Fibroblast of skin of left biceps (primary cell): Measurements from ENCODE around the gene BCL7A.
"Not testable (repeated sequence)": the region's sequence is repeated elsewhere in the genome, so short reads cannot be mapped to it uniquely, and the experiment has no call there.

Experiments used
- DNase-seq, 2 experiments: peaks; one replicate each; pipeline ENCODE4 v3.0.0-alpha.2; 2013; ENCODE audit warnings: low read depth in 2 of 2

The BCL7A gene

GRCh38 chr12:122021822-122022392 lies at the start of gene BCL7A:
Gene BCL7A, plus strand, starts transcription at chr12:122021884. Its CDS starts 208 bp downstream, at chr12:122022092.
- peak; percentile 54 to 56 for DNase-seq

- DNase-seq: no peak
Observed at GRCh38 chr12:121974026-121974985, 47.4 kb upstream of the BCL7A start.

- no peak for DNase-seq
Observed at GRCh38 chr12:121975021-121975420, 46.7 kb upstream of the BCL7A start.

GRCh38 chr12:121976950-121977349 lies 44.7 kb upstream of the BCL7A start:
- DNase-seq: no peak

GRCh38 chr12:121980191-121980891 lies 41.3 kb upstream of the BCL7A start:
- DNase-seq: no peak

- no peak for DNase-seq
Observed at GRCh38 chr12:121980892-121981272, 40.8 kb upstream of the BCL7A start.

- no peak for DNase-seq
Observed at GRCh38 chr12:121981456-121981855, 40.2 kb upstream of the BCL7A start.

- DNase-seq: no peak
Observed at GRCh38 chr12:121982950-121983349, 38.7 kb upstream of the BCL7A start.

- DNase-seq: no peak
Observed at GRCh38 chr12:121983536-121984210, 38.0 kb upstream of the BCL7A start.

GRCh38 chr12:121986489-121987245 lies 35.0 kb upstream of the BCL7A start:
- DNase-seq: no peak

- DNase-seq: not testable (repeated sequence)
Observed at GRCh38 chr12:121988519-121988918, 33.2 kb upstream of the BCL7A start.

- no peak for DNase-seq
Observed at GRCh38 chr12:121989276-121990113, 32.2 kb upstream of the BCL7A start.

GRCh38 chr12:121990114-121990647 lies 31.5 kb upstream of the BCL7A start:
- DNase-seq: no peak

- DNase-seq: no peak
Observed at GRCh38 chr12:121990692-121991603, 30.7 kb upstream of the BCL7A start.

GRCh38 chr12:121992059-121992879 lies 29.4 kb upstream of the BCL7A start:
- peak; percentile 90 for DNase-seq

GRCh38 chr12:121996050-121996944 lies 25.4 kb upstream of the BCL7A start:
- no peak for DNase-seq
